Aorta (tissue), 5 donors: Measurements from ENCODE around the gene PCGF3. TPM values are rescaled to one million over a fixed set of nuclear protein-coding genes. Genes with fewer than 3 reads are reported as not detected.
"Not testable (repeated sequence)": the region's sequence is repeated elsewhere in the genome, so short reads cannot be mapped to it uniquely, and the experiment has no call there.

Source experiments
- ATAC-seq: fragments of 200-7000 bp; cut with Tn5 transposase; one replicate; pipeline ENCODE4 v1.9.1; 2022; ENCODE audit warnings: moderate library complexity; ENCODE audit not compliant: low FRiP score
- DNase-seq, 2 donors: peaks; one replicate each; pipeline ENCODE4 v3.0.0-alpha.2; 2020
- H3K27ac ChIP-seq, 2 donors: one replicate each; pipeline ENCODE4 v1.5.1; 2013; ENCODE audit warnings: low read length in 2 of 2, mild to moderate bottlenecking in 2 of 2, moderate library complexity in 2 of 2, control low read depth in 1 of 2, inconsistent platforms in 1 of 2, low read depth in 1 of 2
- H3K27me3 ChIP-seq, 2 donors: one replicate each; pipeline ENCODE4 v1.6.1; 2013; ENCODE audit warnings: control low read depth in 1 of 2, low read length in 1 of 2, mild to moderate bottlenecking in 1 of 2, moderate library complexity in 1 of 2; ENCODE audit not compliant: insufficient read depth in 2 of 2, control insufficient read depth in 1 of 2
- H3K36me3 ChIP-seq, 2 donors: one replicate each; pipeline ENCODE4 v1.6.1; 2013; ENCODE audit warnings: control low read depth in 1 of 2, low read length in 1 of 2, mild to moderate bottlenecking in 1 of 2; ENCODE audit not compliant: insufficient read depth in 2 of 2, control insufficient read depth in 1 of 2
- H3K4me1 ChIP-seq, 2 donors: one replicate each; pipeline ENCODE4 v1.6.1; 2013; ENCODE audit warnings: low read length in 2 of 2, control low read depth in 1 of 2, mild to moderate bottlenecking in 1 of 2, moderate library complexity in 1 of 2; ENCODE audit not compliant: insufficient read depth in 2 of 2, control insufficient read depth in 1 of 2
- H3K4me3 ChIP-seq, 2 donors: one replicate each; pipeline ENCODE4 v1.5.1; 2013; ENCODE audit warnings: low read length in 2 of 2, control low read depth in 1 of 2, mild to moderate bottlenecking in 1 of 2
- H3K9me3 ChIP-seq: one replicate; pipeline ENCODE4 v1.6.1; 2013; ENCODE audit warnings: mild to moderate bottlenecking, low read length; ENCODE audit not compliant: control insufficient read depth
- WGBS, 2 donors: extraction: QIAGEN DNeasy Blood & Tissue Kit; methylation state at CpG; one replicate each; pipeline ENCODE4 v1.1.7; 2013; 5-methylcytosine and 5-hydroxymethylcytosine counted together
- intact Hi-C, 2 donors: fragments of 100-400 bp; cut with DNase I; formaldehyde crosslinking; loops; one replicate each; pipeline versions ENCODE4 v1.14.2 to v1.15.0; 2022
- polyA plus RNA-seq, 2 donors: library from polyadenylated mRNA; stranded (reverse); fragments of 200-250 nt; gene quantifications; one replicate each; pipeline ENCODE4 v1.2.3, GENCODE V29; 2013
- total RNA-seq, 2 donors: library from RNA; stranded (reverse); fragmentation: NEBNext Ultra II Directional; extraction: Animal tissue kit (Norgen Biotek cat#: 25700); gene quantifications; one replicate each; pipeline ENCODE4 v1.2.1, GENCODE V29; 2021
- donor health status: healthy with polysubstance abuse.
- donor health status: Bipolar disorder and iron deficiency.
- donor health status: DM: no; HTN: no; CAD: no.
- donor health status: DM: no; HTN: no; CAD: no.
- donor health status: DM: yes; HTN: yes; CAD: no.

PCGF3 gene
- total and polyA plus RNA-seq, 4 donors, result 17.7 to 59.4 (median 37.0) TPM

DNA sequence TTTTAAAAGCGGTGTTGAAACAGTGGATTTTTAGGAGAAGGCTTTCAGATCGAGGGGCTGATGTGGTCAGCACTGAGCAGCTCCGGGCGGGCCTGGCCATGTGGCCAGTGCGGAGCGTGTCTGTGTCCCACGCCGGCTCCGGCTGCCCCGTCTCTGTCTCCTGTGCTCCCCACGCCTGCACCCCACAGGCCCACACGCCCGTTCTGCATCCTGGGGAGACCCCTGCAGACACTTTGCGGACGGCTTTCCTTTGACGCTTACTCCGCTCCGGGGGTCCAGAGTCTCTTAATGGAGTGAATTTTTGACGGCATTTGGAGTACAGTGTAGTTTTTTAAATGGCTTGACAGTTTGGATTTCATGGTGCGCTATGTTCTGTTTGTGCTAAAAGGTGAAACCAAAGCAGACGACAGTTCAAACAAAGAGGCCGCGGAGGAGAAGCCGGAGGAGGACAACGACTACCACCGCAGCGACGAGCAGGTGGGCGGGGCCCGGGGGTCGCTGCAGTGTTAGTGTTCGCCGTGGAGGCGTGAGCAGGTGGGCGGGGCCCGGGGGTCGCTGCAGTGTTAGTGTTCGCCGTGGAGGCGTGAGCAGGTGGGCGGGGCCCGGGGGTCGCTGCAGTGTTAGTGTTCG is 38.7 kb downstream of the PCGF3 start:
- ATAC-seq (no peak), DNase-seq (no peak)
- Histone ChIP-seq H3K4me3 (no peak overlapping the region), H3K9me3 (no peaks in the 10 kb centered on the region), H3K4me1 (no peaks in the 10 kb centered on the region), H3K36me3 (peaks cover 0 to 3% of the 10 kb centered on the region in 2 donors), H3K27ac (no peak overlapping the region), H3K27me3 (no peaks in the 10 kb centered on the region)
- intact Hi-C loops, result no loop called here
- WGBS, 2 donors, result 92% methylated on average over 34 to 39 of the region's 44 CpGs

DNA sequence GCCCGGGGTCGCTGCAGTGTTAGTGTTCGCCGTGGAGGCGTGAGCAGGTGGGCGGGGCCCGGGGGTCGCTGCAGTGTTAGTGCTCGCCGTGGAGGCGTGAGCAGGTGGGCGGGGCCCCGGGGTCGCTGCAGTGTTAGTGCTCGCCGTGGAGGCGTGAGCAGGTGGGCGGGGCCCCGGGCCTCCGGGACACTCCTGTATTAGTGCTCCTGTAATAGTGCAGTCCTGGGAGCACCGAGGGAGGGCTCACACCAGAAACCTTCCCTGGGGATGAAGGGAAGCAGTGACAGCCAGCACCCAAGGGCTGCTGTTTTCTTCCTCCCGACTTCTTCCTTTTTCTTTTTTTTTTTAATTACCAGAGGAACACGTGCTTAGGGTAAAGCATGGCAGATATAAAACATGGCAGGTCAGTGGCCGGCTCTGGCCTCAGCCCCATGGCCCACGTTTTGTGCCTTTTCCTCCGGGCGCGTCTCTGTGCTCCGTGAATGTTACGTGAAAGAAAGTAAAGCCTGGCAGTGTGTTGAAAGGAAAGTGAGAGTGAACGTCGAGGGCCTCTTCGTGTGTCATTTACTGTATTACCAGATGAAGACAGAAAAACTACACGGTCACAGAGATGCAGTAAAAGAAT is 42.0 kb downstream of the PCGF3 start:
- no peak for ATAC-seq
- no peaks in the 10 kb centered on the region for H3K4me1 ChIP-seq
- intact Hi-C loops, result no loop called here
- H3K9me3 ChIP-seq, result peaks cover 2% of the 10 kb centered on the region
- no peaks in the 10 kb centered on the region for H3K27me3 ChIP-seq
- no peak overlapping the region for H3K27ac ChIP-seq
- 90 to 94% methylated on average over 20 to 24 of the region's 34 CpGs for WGBS, 2 donors
- no peak for DNase-seq
- H3K36me3 ChIP-seq, result peaks cover 0 to 2% of the 10 kb centered on the region in 2 donors
- H3K4me3 ChIP-seq, result no peak overlapping the region

DNA sequence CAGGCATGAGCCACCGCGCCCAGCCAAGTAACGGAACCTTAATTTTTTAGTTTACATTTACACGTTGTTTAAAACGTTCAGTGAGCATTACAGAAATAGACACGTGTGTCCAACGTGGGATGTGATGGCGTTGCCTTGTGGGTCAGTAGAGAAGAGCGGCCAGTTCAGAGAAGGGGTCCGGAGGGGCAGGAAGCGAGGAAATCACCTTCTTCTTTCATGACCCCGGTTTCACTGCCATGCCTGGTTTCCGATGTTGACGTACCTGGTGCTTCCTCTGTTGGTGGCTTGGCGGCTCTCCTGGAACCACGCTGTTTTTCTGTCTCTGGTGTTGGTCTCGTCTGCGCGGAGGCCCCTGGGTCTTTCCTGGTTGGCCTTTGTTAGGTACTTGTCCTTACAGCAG is 42.8 kb downstream of the PCGF3 start:
- intact Hi-C loops, result no loop called here
- Histone ChIP-seq H3K27me3 (no peaks in the 10 kb centered on the region), H3K9me3 (peaks cover 2% of the 10 kb centered on the region), H3K36me3 (peaks cover 0 to 2% of the 10 kb centered on the region in 2 donors), H3K27ac (no peak overlapping the region), H3K4me3 (no peak overlapping the region), H3K4me1 (no peaks in the 10 kb centered on the region)
- WGBS, 2 donors, result 96% methylated on average over 19 of the region's 19 CpGs
- ATAC-seq (no peak), DNase-seq (no peak)

DNA sequence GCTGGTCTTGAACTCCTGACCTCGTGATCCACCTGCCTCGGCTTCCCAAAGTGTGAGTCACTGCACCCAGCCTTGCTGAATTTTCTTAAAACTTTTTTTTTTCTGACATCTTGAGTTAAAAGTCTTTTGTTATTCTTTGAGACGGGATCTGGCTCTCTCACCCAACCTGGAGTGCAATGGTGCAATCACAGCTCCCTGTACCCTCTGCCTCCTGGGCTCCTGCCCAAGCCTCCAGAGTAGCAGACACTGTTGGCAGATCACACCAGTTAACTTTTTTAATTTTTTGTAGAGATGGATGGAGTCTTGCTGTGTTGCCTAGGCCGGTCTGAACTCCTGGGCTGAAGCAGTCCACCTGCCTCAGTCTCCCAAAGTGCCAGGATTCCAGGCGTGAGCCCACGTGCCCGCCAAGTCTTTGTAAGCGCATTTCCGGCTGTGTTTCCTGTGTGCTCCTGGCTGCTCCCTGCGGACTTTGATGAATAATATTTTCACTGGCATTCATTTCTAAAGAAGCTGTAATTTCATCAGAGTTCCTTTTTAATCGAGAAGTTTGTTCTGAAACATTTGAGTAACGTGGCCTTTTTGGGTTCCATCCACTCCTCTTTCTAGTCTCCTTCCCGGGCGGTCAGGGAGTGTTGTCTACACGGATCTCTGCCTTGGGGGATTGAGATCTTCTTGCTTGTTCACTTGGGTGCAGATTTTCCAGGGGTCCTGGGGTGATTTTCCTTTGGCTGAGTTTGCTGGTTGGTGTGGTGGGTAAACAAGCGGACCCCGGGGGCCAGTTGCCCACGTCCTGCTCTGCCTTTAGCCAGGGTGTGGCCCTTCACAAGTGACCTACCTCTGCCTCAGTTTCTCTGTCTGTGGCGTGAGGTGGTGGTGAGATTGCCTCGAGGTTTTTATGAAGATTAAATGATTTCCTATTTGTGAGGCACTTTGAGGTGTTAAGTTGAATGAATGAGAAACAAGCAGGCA is 44.4 kb downstream of the PCGF3 start:
- H3K27me3 ChIP-seq, result no peaks in the 10 kb centered on the region
- WGBS, 2 donors, result 44 to 54% methylated on average over 20 of the region's 20 CpGs
- no peaks in the 10 kb centered on the region for H3K4me1 ChIP-seq
- intact Hi-C loops, result no loop called here
- peak overlapping the region in 1 of 2 donors; percentile 25 for H3K27ac ChIP-seq
- peaks cover 0 to 4% of the 10 kb centered on the region in 2 donors for H3K36me3 ChIP-seq
- ATAC-seq (peak; percentile 74), DNase-seq (peak in 1 of 2 donors; percentile 61)
- peaks cover 6% of the 10 kb centered on the region for H3K9me3 ChIP-seq
- no peak overlapping the region for H3K4me3 ChIP-seq

DNA sequence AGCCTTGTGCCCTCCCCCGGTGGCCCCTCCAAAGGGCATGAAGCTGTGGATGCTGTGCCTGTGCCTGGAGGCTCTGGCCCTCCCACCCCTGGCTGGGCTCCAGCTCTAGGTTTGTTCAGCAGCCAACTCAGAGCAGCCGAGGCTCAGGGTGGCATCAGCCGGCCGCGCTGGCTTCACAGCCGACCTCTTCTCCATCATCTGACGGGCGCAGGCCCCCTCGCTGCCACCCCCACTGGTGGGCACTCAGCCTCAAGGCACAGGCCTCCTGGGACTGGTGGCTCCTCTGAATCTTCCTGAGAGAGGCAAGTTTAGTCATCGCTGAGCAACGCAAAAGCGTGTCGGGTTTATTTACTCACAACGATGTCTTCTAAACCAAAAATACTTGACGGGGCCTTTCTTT is 46.0 kb downstream of the PCGF3 start:
- ATAC-seq (no peak), DNase-seq (no peak)
- Histone ChIP-seq H3K27ac (no peak overlapping the region), H3K4me1 (no peaks in the 10 kb centered on the region), H3K27me3 (no peaks in the 10 kb centered on the region), H3K4me3 (no peak overlapping the region), H3K36me3 (peaks cover 0 to 4% of the 10 kb centered on the region in 2 donors), H3K9me3 (peaks cover 6% of the 10 kb centered on the region)
- intact Hi-C loops, result no loop called here
- 87 to 91% methylated on average over 15 of the region's 15 CpGs for WGBS, 2 donors

DNA sequence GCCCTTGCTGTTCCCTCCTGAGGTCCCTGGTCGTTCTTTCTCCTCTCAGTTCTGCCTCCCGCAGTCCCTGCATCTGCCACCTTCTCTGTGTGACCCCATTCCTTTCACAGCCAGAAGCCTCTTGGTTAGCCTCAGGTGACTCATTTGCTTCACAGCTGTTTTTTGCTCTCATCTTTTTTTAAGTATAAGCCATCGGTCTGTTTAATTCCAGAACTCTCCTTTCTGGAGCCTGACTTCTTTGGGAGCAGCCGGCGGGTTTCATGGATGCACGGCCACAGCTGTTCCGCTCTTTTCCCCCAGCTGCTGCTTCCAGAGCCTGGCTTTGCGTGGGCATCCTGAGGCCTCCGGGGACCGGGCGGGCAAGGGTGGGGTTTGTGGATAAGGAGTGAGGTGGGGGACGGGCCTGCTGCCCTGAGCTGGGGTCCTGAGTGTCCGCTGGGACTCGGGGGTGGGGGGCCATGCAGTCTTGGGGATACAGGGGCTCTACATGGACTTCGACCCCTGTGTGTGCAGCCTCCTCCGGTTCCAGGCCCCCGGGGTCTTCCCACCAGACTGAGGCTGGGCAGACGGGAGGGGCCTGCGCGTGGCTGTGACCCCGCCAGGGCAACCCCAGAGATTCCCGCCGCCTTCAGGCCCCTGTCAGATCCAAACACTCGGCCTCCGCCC is 46.7 kb downstream of the PCGF3 start:
- Histone ChIP-seq H3K27ac (no peak overlapping the region), H3K4me3 (no peak overlapping the region), H3K27me3 (no peaks in the 10 kb centered on the region), H3K9me3 (peaks cover 8% of the 10 kb centered on the region), H3K36me3 (peaks cover 0 to 4% of the 10 kb centered on the region in 2 donors), H3K4me1 (no peaks in the 10 kb centered on the region)
- intact Hi-C loops, result no loop called here
- DNase-seq (peak in 1 of 2 donors; percentile 47), ATAC-seq (no peak)
- WGBS, 2 donors, result 95 to 96% methylated on average over 25 of the region's 25 CpGs

DNA sequence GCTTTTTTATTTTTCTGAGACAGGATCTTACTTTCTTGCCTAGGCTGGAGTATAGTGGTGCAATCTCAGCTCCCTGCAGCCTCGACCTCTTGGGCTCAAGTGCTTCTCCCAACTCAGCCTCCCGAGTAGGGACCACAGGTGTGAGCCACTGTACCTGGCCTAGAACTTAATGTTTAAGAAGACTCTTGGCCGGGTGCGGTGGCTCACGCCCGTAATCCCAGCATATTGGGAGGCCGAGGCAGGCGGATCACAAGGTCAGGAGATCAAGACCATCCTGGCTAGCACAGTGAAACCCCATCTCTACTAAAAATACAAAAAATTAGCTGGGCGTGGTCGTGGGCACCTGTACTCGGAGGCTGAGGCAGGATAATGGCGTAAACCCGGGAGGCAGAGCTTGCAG is 47.6 kb downstream of the PCGF3 start:
- H3K36me3 ChIP-seq, H3K4me3 ChIP-seq, H3K27ac ChIP-seq, DNase-seq, H3K9me3 ChIP-seq, ATAC-seq, H3K4me1 ChIP-seq, H3K27me3 ChIP-seq, intact Hi-C loops: not testable (repeated sequence)
- WGBS, 2 donors, result 98 to 99% methylated on average over 13 of the region's 13 CpGs
